H9 (cell line): ENCODE data around the gene TANGO6. TPM values are rescaled to one million over a fixed set of nuclear protein-coding genes. Genes with fewer than 3 reads are reported as not detected.
A peak's percentile ranks its signal among the peaks of the same experiment; 100 is the strongest.

ENCODE experiments used
- DNase-seq: peaks from one replicate; pipeline ENCODE4 v3.0.0-alpha.2; 2017
- H2AFZ ChIP-seq: one replicate; pipeline ENCODE4 v1.6.1; 2013; ENCODE audit warnings: mild to moderate bottlenecking, low read length, control low read depth, moderate library complexity
- H2AK5ac ChIP-seq: 2 replicates; pipeline ENCODE4 v1.6.1; 2013; ENCODE audit warnings: low read length, control low read depth, mixed read lengths; ENCODE audit not compliant: insufficient read length
- H2BK120ac ChIP-seq: one replicate; pipeline ENCODE4 v1.6.1; 2013; ENCODE audit warnings: low read depth, mild to moderate bottlenecking, low read length, control low read depth, inconsistent platforms; ENCODE audit not compliant: poor library complexity, severe bottlenecking
- H2BK12ac ChIP-seq: 2 replicates; pipeline ENCODE4 v1.6.1; 2013; ENCODE audit warnings: low read length, control low read depth, mixed read lengths, low read depth; ENCODE audit not compliant: insufficient read length
- H2BK15ac ChIP-seq: 2 replicates; pipeline ENCODE4 v1.6.1; 2013; ENCODE audit warnings: low read depth, low read length, control low read depth
- H2BK20ac ChIP-seq: one replicate; pipeline ENCODE4 v1.6.1; 2013; ENCODE audit warnings: low read depth, mild to moderate bottlenecking, low read length, control low read depth, inconsistent platforms; ENCODE audit not compliant: poor library complexity, severe bottlenecking
- H2BK5ac ChIP-seq: 2 replicates; pipeline ENCODE4 v1.6.1; 2013; ENCODE audit warnings: low read length, control low read depth, mixed read lengths; ENCODE audit not compliant: insufficient read length
- H3K14ac ChIP-seq: 2 replicates; pipeline ENCODE4 v1.6.1; 2013; ENCODE audit warnings: low read length, control low read depth; ENCODE audit not compliant: insufficient read depth
- H3K18ac ChIP-seq: 2 replicates; pipeline ENCODE4 v1.6.1; 2013; ENCODE audit warnings: low read depth, mild to moderate bottlenecking, mixed read lengths, low read length, control low read depth; ENCODE audit not compliant: insufficient read length
- H3K23ac ChIP-seq: 2 replicates; pipeline ENCODE4 v1.6.1; 2013; ENCODE audit warnings: low read length, control low read depth, mixed read lengths, low read depth; ENCODE audit not compliant: insufficient read length
- H3K23me2 ChIP-seq: 2 replicates; pipeline ENCODE4 v1.6.1; 2013; ENCODE audit warnings: low read depth, mild to moderate bottlenecking, mixed read lengths, low read length, control low read depth; ENCODE audit not compliant: insufficient read length, poor library complexity, severe bottlenecking
- H3K27ac ChIP-seq: 2 replicates; pipeline ENCODE4 v1.5.1; 2013; ENCODE audit warnings: low read length, control low read depth, mixed read lengths, low read depth; ENCODE audit not compliant: insufficient read length
- H3K27me3 ChIP-seq: 2 replicates; pipeline ENCODE4 v1.6.1; 2013; ENCODE audit warnings: low read length, control low read depth, inconsistent platforms; ENCODE audit not compliant: insufficient read depth
- H3K4ac ChIP-seq: 2 replicates; pipeline ENCODE4 v1.6.1; 2013; ENCODE audit warnings: low read depth, mild to moderate bottlenecking, control low read depth, inconsistent platforms, low read length, moderate library complexity
- H3K4me1 ChIP-seq: 2 replicates; pipeline ENCODE4 v1.6.1; 2013; ENCODE audit warnings: low read length, control low read depth, inconsistent platforms; ENCODE audit not compliant: insufficient read depth
- H3K4me2 ChIP-seq: 2 replicates; pipeline ENCODE4 v1.6.1; 2013; ENCODE audit warnings: low read length, control low read depth, mixed read lengths; ENCODE audit not compliant: insufficient read length, insufficient read depth
- H3K56ac ChIP-seq: 2 replicates; pipeline ENCODE4 v1.6.1; 2013; ENCODE audit warnings: low read depth, mild to moderate bottlenecking, mixed read lengths, low read length, control low read depth; ENCODE audit not compliant: insufficient read length
- H3K79me1 ChIP-seq: 2 replicates; pipeline ENCODE4 v1.6.1; 2013; ENCODE audit warnings: low read depth, mild to moderate bottlenecking, moderate library complexity, low read length, control low read depth, inconsistent platforms; ENCODE audit not compliant: insufficient read depth, poor library complexity, severe bottlenecking
- H3K79me2 ChIP-seq: 2 replicates; pipeline ENCODE4 v1.6.1; 2013; ENCODE audit warnings: low read length, control low read depth, inconsistent platforms; ENCODE audit not compliant: insufficient read depth
- H3K9ac ChIP-seq: 2 replicates; pipeline ENCODE4 v1.6.1; 2013; ENCODE audit warnings: low read length, control low read depth, mixed read lengths; ENCODE audit not compliant: insufficient read length; ENCODE audit errors: extremely low read depth
- H3K9me3 ChIP-seq: one replicate; pipeline ENCODE4 v1.6.1; 2013; ENCODE audit warnings: low read depth, low read length, inconsistent platforms; ENCODE audit not compliant: control insufficient read depth
- H3T11ph ChIP-seq: one replicate; pipeline ENCODE4 v1.6.1; 2013; ENCODE audit warnings: mild to moderate bottlenecking, low read length, control low read depth, inconsistent platforms
- H4K20me1 ChIP-seq: one replicate; pipeline ENCODE4 v1.6.1; 2013; ENCODE audit not compliant: control insufficient read depth, insufficient read length, insufficient read depth
- H4K5ac ChIP-seq: 2 replicates; pipeline ENCODE4 v1.6.1; 2013; ENCODE audit warnings: low read depth, mild to moderate bottlenecking, mixed read lengths, low read length, control low read depth; ENCODE audit not compliant: insufficient read length
- H4K8ac ChIP-seq: replicated peaks from 2 replicates; pipeline ENCODE4 v1.6.1; 2013; ENCODE audit warnings: low read length, control low read depth, mixed read lengths, low read depth; ENCODE audit not compliant: insufficient read length
- H4K91ac ChIP-seq: 2 replicates; pipeline ENCODE4 v1.6.1; 2013; ENCODE audit warnings: low read depth, mild to moderate bottlenecking, moderate library complexity, mixed read lengths, low read length, control low read depth; ENCODE audit not compliant: insufficient read length
- H3K27ac Mint-ChIP-seq, 3 experiments: 2 replicates in 2 of 3; 3 replicates in 1 of 3; pipeline ENCODE4 v1.8.0; 2020 to 2021; ENCODE audit warnings: mixed read lengths in 3 of 3, mild to moderate bottlenecking in 1 of 3, moderate library complexity in 1 of 3
- H3K27me3 Mint-ChIP-seq: 2 replicates; pipeline ENCODE4 v1.8.0; 2021; ENCODE audit warnings: low read depth, mild to moderate bottlenecking, moderate library complexity, mixed read lengths
- H3K36me3 Mint-ChIP-seq, 3 experiments: 2 replicates in 2 of 3; 3 replicates in 1 of 3; pipeline ENCODE4 v1.8.0; 2020 to 2021; ENCODE audit warnings: low read depth in 3 of 3, mixed read lengths in 3 of 3; ENCODE audit not compliant: insufficient read depth in 1 of 3
- H3K4me1 Mint-ChIP-seq, 2 experiments: 2 replicates each; pipeline ENCODE4 v1.8.0; 2020; ENCODE audit warnings: mixed read lengths in 2 of 2
- H3K4me3 Mint-ChIP-seq, 2 experiments: 2 replicates in 1 of 2; 3 replicates in 1 of 2; pipeline ENCODE4 v1.8.0; 2020 to 2021; ENCODE audit warnings: mild to moderate bottlenecking in 2 of 2, mixed read lengths in 2 of 2, moderate library complexity in 1 of 2
- H3K9me3 Mint-ChIP-seq, 2 experiments: 2 replicates in 1 of 2; 3 replicates in 1 of 2; pipeline ENCODE4 v1.8.0; 2020; ENCODE audit warnings: mild to moderate bottlenecking in 2 of 2, mixed read lengths in 2 of 2, moderate library complexity in 1 of 2
- CTCF ChIP-seq: fragments of 200-600 bp; sonication (generic); conservative IDR thresholded peaks from 3 replicates; pipeline ENCODE4 v1.8.0; 2021; ENCODE audit warnings: antibody characterized with exemption, mild to moderate bottlenecking
- WGBS: extraction: QIAGEN DNeasy Blood & Tissue Kit; methylation state at CpG from one replicate; pipeline ENCODE4 v1.1.7; 2013; ENCODE audit warnings: missing lambda C conversion rate, low lambda C conversion rate, mixed read lengths; ENCODE audit not compliant: insufficient read length; ENCODE audit errors: extremely low coverage; 5-methylcytosine and 5-hydroxymethylcytosine counted together
- total RNA-seq: library from RNA; stranded (reverse); gene quantifications from 2 replicates; pipeline ENCODE4 v1.2.1, GENCODE V29; 2021

Gene TANGO6
- total RNA-seq, 1 experiment from 2014 or later, result 12.0 TPM

- no peak overlapping the region for H4K91ac ChIP-seq
- H3K23ac ChIP-seq, result no peak overlapping the region
- peaks cover 8% of the 10 kb centered on the region; the same call in 1 of the 2 replicates for H3K79me2 ChIP-seq
- peaks cover 12% of the 10 kb centered on the region for H3K27me3 Mint-ChIP-seq
- H3K79me1 ChIP-seq, result no peaks in the 10 kb centered on the region
- no peaks in the 10 kb centered on the region for H3K27me3 ChIP-seq
- H2BK5ac ChIP-seq, result no peak overlapping the region
- H3K4me2 ChIP-seq, result peak overlapping the region; percentile 71
- H3K9me3 ChIP-seq, result no peaks in the 10 kb centered on the region
- H3T11ph ChIP-seq, result no peak overlapping the region
- no peak overlapping the region for H3K4ac ChIP-seq
- H4K5ac ChIP-seq, result no peak overlapping the region
- TF ChIP-seq CTCF, result no peak
- no peaks in the 10 kb centered on the region for H4K20me1 ChIP-seq
- H3K23me2 ChIP-seq, result peaks cover 19% of the 10 kb centered on the region
- no peak overlapping the region for H2BK15ac ChIP-seq
- no peak overlapping the region for H2BK12ac ChIP-seq
- no peak overlapping the region for H3K27ac ChIP-seq
- H3K36me3 Mint-ChIP-seq, result peaks cover 19 to 30% (median 22%) of the 10 kb centered on the region in 3 experiments
- H4K8ac ChIP-seq, result no peak overlapping the region
- peak overlapping the region; percentile 86 to 94 for H3K4me3 Mint-ChIP-seq
- H3K9me3 Mint-ChIP-seq, result peaks cover 0 to 3% of the 10 kb centered on the region in 2 experiments; a peak in 2 of 5 replicates
- no peak overlapping the region for H2BK20ac ChIP-seq
- H2BK120ac ChIP-seq, result no peak overlapping the region
- no peak overlapping the region for H2AK5ac ChIP-seq
- WGBS, result no CpG with 5 or more reads among the region's 55 CpGs
- peak overlapping the region; percentile 40 for H3K9ac ChIP-seq
- DNase-seq, result peak; percentile 66
- no peak overlapping the region for H3K18ac ChIP-seq
- no peak overlapping the region; the same call in none of the 2 replicates for H3K14ac ChIP-seq
- peaks cover 43 to 45% of the 10 kb centered on the region in 2 experiments for H3K4me1 Mint-ChIP-seq
- no peak overlapping the region for H3K56ac ChIP-seq
- H3K27ac Mint-ChIP-seq, result peak overlapping the region in 1 of 3 experiments; percentile 97; a peak in 3 of 7 replicates
- peaks cover 16% of the 10 kb centered on the region; the same call in 1 of the 2 replicates for H3K4me1 ChIP-seq
- H2AFZ ChIP-seq, result no peak overlapping the region
These were observed 263.4 kb downstream of the TANGO6 start for GRCh38 chr16:69106491-69107315.
